ENCODE measurements around the gene PPP2R5A.

Gene PPP2R5A

GRCh38 chr1:212269306-212269705, 15.9 kb upstream of the PPP2R5A start:
- TF ChIP-seq POLR2A (IDR thresholded peaks at IDR 0.05; ENCODE audit: extremely low read depth, insufficient read length) (no peak), MAX (IDR thresholded peaks at IDR 0.05; ENCODE audit: low read depth, low read length) (no peak), CTCF (IDR thresholded peaks at IDR 0.05; ENCODE audit: low read depth, low read length) (no peak), MYC (IDR thresholded peaks at IDR 0.05; ENCODE audit: low read depth, low read length) (no peak)

GRCh38 chr1:212270564-212270963, 14.6 kb upstream of the PPP2R5A start:
- no peak for DNase-seq (ENCODE audit: low read depth)
- no peak overlapping the region for H3K4me3 ChIP-seq (ENCODE audit: low read depth, low read length)
- TF ChIP-seq POLR2A (IDR thresholded peaks at IDR 0.05; ENCODE audit: extremely low read depth, insufficient read length) = no peak

More at GRCh38 chr1:212269306-212269705, 15.9 kb upstream of the PPP2R5A start:
- no peak for DNase-seq (ENCODE audit: low read depth)
- no peak overlapping the region for H3K4me3 ChIP-seq (ENCODE audit: low read depth, low read length)

GRCh38 chr1:212271234-212271633, 14.0 kb upstream of the PPP2R5A start:
- TF ChIP-seq POLR2A (IDR thresholded peaks at IDR 0.05; ENCODE audit: extremely low read depth, insufficient read length) = no peak
- TF ChIP-seq MYC (IDR thresholded peaks at IDR 0.05; ENCODE audit: low read depth, low read length) = no peak
- TF ChIP-seq MAX (IDR thresholded peaks at IDR 0.05; ENCODE audit: low read depth, low read length) = no peak
- TF ChIP-seq CTCF (IDR thresholded peaks at IDR 0.05; ENCODE audit: low read depth, low read length) = no peak
- H3K4me3 ChIP-seq (ENCODE audit: low read depth, low read length) = no peak overlapping the region
- DNase-seq (ENCODE audit: low read depth) = no peak

- H3K4me3 ChIP-seq (ENCODE audit: low read depth, low read length) = no peak overlapping the region
- DNase-seq (ENCODE audit: low read depth) = no peak
- TF ChIP-seq POLR2A (IDR thresholded peaks at IDR 0.05; ENCODE audit: extremely low read depth, insufficient read length) (no peak), CTCF (IDR thresholded peaks at IDR 0.05; ENCODE audit: low read depth, low read length) (no peak), MYC (IDR thresholded peaks at IDR 0.05; ENCODE audit: low read depth, low read length) (no peak), MAX (IDR thresholded peaks at IDR 0.05; ENCODE audit: low read depth, low read length) (no peak)
Observed at GRCh38 chr1:212271823-212272485, 13.3 kb upstream of the PPP2R5A start.

GRCh38 chr1:212281590-212281989, 3.6 kb upstream of the PPP2R5A start:
- no peak for DNase-seq (ENCODE audit: low read depth)
- TF ChIP-seq CTCF (IDR thresholded peaks at IDR 0.05; ENCODE audit: low read depth, low read length) = no peak

GRCh38 chr1:212283741-212284140, 1.5 kb upstream of the PPP2R5A start:
- H3K4me3 ChIP-seq (ENCODE audit: low read depth, low read length) = peak overlapping the region; percentile 88
- TF ChIP-seq MAX (IDR thresholded peaks at IDR 0.05; ENCODE audit: low read depth, low read length) = no peak
- TF ChIP-seq MYC (IDR thresholded peaks at IDR 0.05; ENCODE audit: low read depth, low read length) = no peak
- TF ChIP-seq CTCF (IDR thresholded peaks at IDR 0.05; ENCODE audit: low read depth, low read length) = no peak
- no peak for TF ChIP-seq POLR2A (IDR thresholded peaks at IDR 0.05; ENCODE audit: extremely low read depth, insufficient read length)
- no peak for DNase-seq (ENCODE audit: low read depth)

More at GRCh38 chr1:212281590-212281989, 3.6 kb upstream of the PPP2R5A start:
- no peak overlapping the region for H3K4me3 ChIP-seq (ENCODE audit: low read depth, low read length)

Data from NB4 (cell line).